Left renal cortex interstitium (tissue), 4 donors: ENCODE measurements around the gene ZNF24. TPM values are rescaled to one million over a fixed set of nuclear protein-coding genes. Genes with fewer than 3 reads are reported as not detected.

Experiments
- DNase-seq, 4 donors: peaks; one replicate each; pipeline ENCODE4 v3.0.0-alpha.2; 2013; ENCODE audit warnings: low read depth in 4 of 4, low spot score in 2 of 4, missing footprints in 1 of 4
- polyA plus RNA-seq, 4 donors: library from polyadenylated mRNA; unstranded; fragments of 120-200 nt; gene quantifications; one replicate each; pipeline ENCODE4 v1.2.1, GENCODE V29; 2013; ENCODE audit not compliant: insufficient read length in 4 of 4

ZNF24 gene
- polyA plus RNA-seq: 10 to 100 TPM; 67.7 to 77.6 (median 74.3) TPM

- peak; percentile 84 to 94 (median 92) for DNase-seq
Observed at GRCh38 chr18:35343936-35344735, at the start of gene ZNF24. ZNF24 (minus strand) TSS chr18:35344420; CDS start chr18:35340650, 3,770 bp downstream.

- no peak for DNase-seq
Observed at GRCh38 chr18:35393716-35394115, 49.5 kb upstream of the ZNF24 start.

GRCh38 chr18:35392375-35392774, 48.2 kb upstream of the ZNF24 start:
- no peak for DNase-seq

- DNase-seq: no peak
Observed at GRCh38 chr18:35390951-35391700, 46.9 kb upstream of the ZNF24 start.

- DNase-seq: no peak
Observed at GRCh38 chr18:35389095-35389618, 44.9 kb upstream of the ZNF24 start.

- DNase-seq: no peak
Observed at GRCh38 chr18:35387152-35387571, 42.9 kb upstream of the ZNF24 start.

GRCh38 chr18:35386600-35387100, 42.4 kb upstream of the ZNF24 start:
- peak in 3 of 4 donors; percentile 36 to 73 (median 63) for DNase-seq

GRCh38 chr18:35383136-35383535, 38.9 kb upstream of the ZNF24 start:
- no peak for DNase-seq

GRCh38 chr18:35379421-35379820, 35.2 kb upstream of the ZNF24 start:
- DNase-seq: no peak

GRCh38 chr18:35378574-35378896, 34.3 kb upstream of the ZNF24 start:
- DNase-seq: no peak

GRCh38 chr18:35377875-35378573, 33.8 kb upstream of the ZNF24 start:
- DNase-seq: no peak

- DNase-seq: peak in 2 of 4 donors; percentile 50 to 51
Observed at GRCh38 chr18:35376742-35377695, 32.8 kb upstream of the ZNF24 start, which contains the start of gene ZNF396. ZNF396 (minus strand) TSS chr18:35377337; CDS start chr18:35374292, 3,045 bp downstream.

- no peak for DNase-seq
Observed at GRCh38 chr18:35376393-35376741, 32.1 kb upstream of the ZNF24 start.

- no peak for DNase-seq
Observed at GRCh38 chr18:35374708-35375107, 30.5 kb upstream of the ZNF24 start.

- DNase-seq: no peak
Observed at GRCh38 chr18:35371412-35372195, 27.4 kb upstream of the ZNF24 start.

GRCh38 chr18:35369126-35369525, 24.9 kb upstream of the ZNF24 start:
- DNase-seq: no peak

- DNase-seq: no peak
Observed at GRCh38 chr18:35368595-35368994, 24.4 kb upstream of the ZNF24 start.

GRCh38 chr18:35362531-35362930, 18.3 kb upstream of the ZNF24 start:
- no peak for DNase-seq
